ENCODE data around the gene BSG.
"Not testable (repeated sequence)": the region's sequence is repeated elsewhere in the genome, so short reads cannot be mapped to it uniquely, and the experiment has no call there.

BSG gene

GRCh38 chr19:596263-596655 lies 23.9 kb downstream of the BSG start:
- DNase-seq (ENCODE audit: low read depth, low spot score): no peak
- H3K4me3 ChIP-seq (ENCODE audit: low read length): no peak overlapping the region

- no peak overlapping the region for H3K4me3 ChIP-seq (ENCODE audit: low read length)
- DNase-seq (ENCODE audit: low read depth, low spot score): no peak
These were observed 25.3 kb downstream of the BSG start for GRCh38 chr19:597406-598315.

GRCh38 chr19:601310-601709 lies 28.9 kb downstream of the BSG start:
- no peak overlapping the region for H3K4me3 ChIP-seq (ENCODE audit: low read length)
- DNase-seq (ENCODE audit: low read depth, low spot score): no peak

GRCh38 chr19:601790-602189 lies 29.4 kb downstream of the BSG start:
- no peak for DNase-seq (ENCODE audit: low read depth, low spot score)
- no peak overlapping the region for H3K4me3 ChIP-seq (ENCODE audit: low read length)

- no peak overlapping the region for H3K4me3 ChIP-seq (ENCODE audit: low read length)
- no peak for DNase-seq (ENCODE audit: low read depth, low spot score)
These were observed 30.2 kb downstream of the BSG start for GRCh38 chr19:602391-603301.

GRCh38 chr19:603302-603639 lies 30.9 kb downstream of the BSG start:
- DNase-seq (ENCODE audit: low read depth, low spot score): not testable (repeated sequence)

GRCh38 chr19:603779-604178 lies 31.4 kb downstream of the BSG start:
- not testable (repeated sequence) for DNase-seq (ENCODE audit: low read depth, low spot score); H3K4me3 ChIP-seq (ENCODE audit: low read length)

More at GRCh38 chr19:603302-603639, 30.9 kb downstream of the BSG start:
- H3K4me3 ChIP-seq (ENCODE audit: low read length): not testable (repeated sequence)

- H3K4me3 ChIP-seq (ENCODE audit: low read length): no peak overlapping the region
- no peak for DNase-seq (ENCODE audit: low read depth, low spot score)
These were observed 32.0 kb downstream of the BSG start for GRCh38 chr19:604355-604754.

GRCh38 chr19:605061-605971 lies 32.9 kb downstream of the BSG start:
- H3K4me3 ChIP-seq (ENCODE audit: low read length); DNase-seq (ENCODE audit: low read depth, low spot score): not testable (repeated sequence)

GRCh38 chr19:607301-608154 lies 35.1 kb downstream of the BSG start:
- DNase-seq (ENCODE audit: low read depth, low spot score): no peak
- H3K4me3 ChIP-seq (ENCODE audit: low read length): no peak overlapping the region

GRCh38 chr19:608155-609003 lies 36.0 kb downstream of the BSG start:
- DNase-seq (ENCODE audit: low read depth, low spot score): no peak
- no peak overlapping the region for H3K4me3 ChIP-seq (ENCODE audit: low read length)

- H3K4me3 ChIP-seq (ENCODE audit: low read length): no peak overlapping the region
These were observed 36.6 kb downstream of the BSG start for GRCh38 chr19:609004-609346.

GRCh38 chr19:610071-610800 lies 37.8 kb downstream of the BSG start:
- H3K4me3 ChIP-seq (ENCODE audit: low read length): peak overlapping the region; percentile 62
- DNase-seq (ENCODE audit: low read depth, low spot score): no peak

More at GRCh38 chr19:609004-609346, 36.6 kb downstream of the BSG start:
- DNase-seq (ENCODE audit: low read depth, low spot score): no peak

GRCh38 chr19:610801-611480 lies 38.5 kb downstream of the BSG start:
- H3K4me3 ChIP-seq (ENCODE audit: low read length): peak overlapping the region; percentile 62
- DNase-seq (ENCODE audit: low read depth, low spot score): peak; percentile 91

- H3K4me3 ChIP-seq (ENCODE audit: low read length): peak overlapping the region; percentile 62
These were observed 39.1 kb downstream of the BSG start for GRCh38 chr19:611481-611868.

GRCh38 chr19:612941-613340 lies 40.5 kb downstream of the BSG start:
- H3K4me3 ChIP-seq (ENCODE audit: low read length): no peak overlapping the region
- DNase-seq (ENCODE audit: low read depth, low spot score): no peak

More at GRCh38 chr19:611481-611868, 39.1 kb downstream of the BSG start:
- DNase-seq (ENCODE audit: low read depth, low spot score): no peak

All from Jurkat, Clone E6-1 (cell line).